ENCODE data around the gene NELFA. TPM values are rescaled to one million over a fixed set of nuclear protein-coding genes. Genes with fewer than 3 reads are reported as not detected.
A peak's percentile ranks its signal among the peaks of the same experiment; 100 is the strongest.

NELFA gene
- total and polyA plus RNA-seq, 4 donors, result 17.8 to 33.6 (median 24.7) TPM

GRCh38 chr4:1939664-1940509 is 68.9 kb downstream of the NELFA start:
- peak in 1 of 3 donors; percentile 12 for DNase-seq
- WGBS, 2 donors, result 86 to 93% methylated on average over 11 of the region's 11 CpGs
- Histone ChIP-seq H3K9me3 (ENCODE audit: control insufficient read depth in 4 of 4, insufficient read depth in 3 of 4, low read length in 3 of 4) (no peaks in the 10 kb centered on the region), H3K27me3 (ENCODE audit: control insufficient read depth in 3 of 3, insufficient read depth in 3 of 3, low read length in 2 of 3) (no peaks in the 10 kb centered on the region), H3K27ac (ENCODE audit: low read depth in 1 of 2, low read length in 1 of 2) (peak overlapping the region in 1 of 2 donors; percentile 17), H3K4me3 (no peak overlapping the region), H3K4me1 (ENCODE audit: control insufficient read depth in 5 of 5, insufficient read depth in 5 of 5, low read length in 5 of 5) (peaks cover 0 to 3% (median 0%) of the 10 kb centered on the region in 5 donors), H3K9ac (ENCODE audit: insufficient read depth in 1 of 2, low read length in 2 of 2) (no peak overlapping the region), H3K36me3 (ENCODE audit: control insufficient read depth in 4 of 4, insufficient read depth in 4 of 4, low read length in 4 of 4) (peaks cover 0 to 30% (median 21%) of the 10 kb centered on the region in 4 donors)
- TF ChIP-seq CTCF (IDR thresholded peaks at IDR 0.05; ENCODE audit: control extremely low read depth, extremely low read depth), result no peak
- no peak for ATAC-seq (ENCODE audit: insufficient read depth, low FRiP score)

- H3K27me3 ChIP-seq (ENCODE audit: control insufficient read depth in 3 of 3, insufficient read depth in 3 of 3, low read length in 2 of 3), result no peaks in the 10 kb centered on the region
- peaks cover 0 to 3% (median 0%) of the 10 kb centered on the region in 5 donors for H3K4me1 ChIP-seq (ENCODE audit: control insufficient read depth in 5 of 5, insufficient read depth in 5 of 5, low read length in 5 of 5)
- 67 to 90% methylated on average over 8 of the region's 8 CpGs for WGBS, 2 donors
- peaks cover 0 to 28% (median 23%) of the 10 kb centered on the region in 4 donors for H3K36me3 ChIP-seq (ENCODE audit: control insufficient read depth in 4 of 4, insufficient read depth in 4 of 4, low read length in 4 of 4)
- H3K9ac ChIP-seq (ENCODE audit: insufficient read depth in 1 of 2, low read length in 2 of 2), result no peak overlapping the region
- no peak for DNase-seq
- H3K4me3 ChIP-seq, result no peak overlapping the region
- no peak for TF ChIP-seq CTCF (IDR thresholded peaks at IDR 0.05; ENCODE audit: control extremely low read depth, extremely low read depth)
- ATAC-seq (ENCODE audit: insufficient read depth, low FRiP score), result no peak
- no peaks in the 10 kb centered on the region for H3K9me3 ChIP-seq (ENCODE audit: control insufficient read depth in 4 of 4, insufficient read depth in 3 of 4, low read length in 3 of 4)
- H3K27ac ChIP-seq (ENCODE audit: low read depth in 1 of 2, low read length in 1 of 2), result no peak overlapping the region
Observed at GRCh38 chr4:1938027-1938426, 70.7 kb downstream of the NELFA start.

GRCh38 chr4:1937550-1937949 is 71.2 kb downstream of the NELFA start:
- Histone ChIP-seq H3K9me3 (ENCODE audit: control insufficient read depth in 4 of 4, insufficient read depth in 3 of 4, low read length in 3 of 4) (no peaks in the 10 kb centered on the region), H3K27ac (ENCODE audit: low read depth in 1 of 2, low read length in 1 of 2) (no peak overlapping the region), H3K9ac (ENCODE audit: insufficient read depth in 1 of 2, low read length in 2 of 2) (no peak overlapping the region), H3K4me1 (ENCODE audit: control insufficient read depth in 5 of 5, insufficient read depth in 5 of 5, low read length in 5 of 5) (peaks cover 0 to 3% (median 0%) of the 10 kb centered on the region in 5 donors), H3K4me3 (no peak overlapping the region), H3K36me3 (ENCODE audit: control insufficient read depth in 4 of 4, insufficient read depth in 4 of 4, low read length in 4 of 4) (peaks cover 0 to 24% (median 23%) of the 10 kb centered on the region in 4 donors), H3K27me3 (ENCODE audit: control insufficient read depth in 3 of 3, insufficient read depth in 3 of 3, low read length in 2 of 3) (no peaks in the 10 kb centered on the region)
- ATAC-seq (ENCODE audit: insufficient read depth, low FRiP score) (no peak), DNase-seq (no peak)
- no peak for TF ChIP-seq CTCF (IDR thresholded peaks at IDR 0.05; ENCODE audit: control extremely low read depth, extremely low read depth)
- 96 to 97% methylated on average over 3 of the region's 3 CpGs for WGBS, 2 donors
